Calu3 (cell line): ENCODE data around the gene PTPRE. TPM values are rescaled to one million over a fixed set of nuclear protein-coding genes. Genes with fewer than 3 reads are reported as not detected.

Source experiments
- BruUV-seq: library from RNA; stranded (reverse); fragments of 400-500 nt; replicated peaks from 2 replicates; lab custom pipeline; 2021; lab: Mats Ljungman, UMichigan
- CTCF ChIA-PET: fragments of 300-600 bp; sonication (Branson Sonifier 250); formaldehyde crosslinking; loops from one replicate; lab custom pipeline; 2022; ENCODE audit warnings: antibody characterized with exemption; lab: Charles Lee
- DNase-seq: peaks from one replicate; pipeline ENCODE4 v3.0.0; 2022
- H3K27ac Mint-ChIP-seq: one replicate; pipeline ENCODE4 v1.8.0; 2022; ENCODE audit warnings: mixed read lengths; ENCODE audit not compliant: unreplicated experiment
- H3K27me3 Mint-ChIP-seq: one replicate; pipeline ENCODE4 v1.8.0; 2022; ENCODE audit warnings: mixed read lengths; ENCODE audit not compliant: unreplicated experiment
- H3K36me3 Mint-ChIP-seq: one replicate; pipeline ENCODE4 v1.8.0; 2022; ENCODE audit warnings: mild to moderate bottlenecking, moderate library complexity, mixed read lengths; ENCODE audit not compliant: insufficient read depth, unreplicated experiment
- H3K4me1 Mint-ChIP-seq: one replicate; pipeline ENCODE4 v1.8.0; 2022; ENCODE audit warnings: mild to moderate bottlenecking, low read depth, mixed read lengths; ENCODE audit not compliant: unreplicated experiment
- H3K4me3 Mint-ChIP-seq: one replicate; pipeline ENCODE4 v1.8.0; 2022; ENCODE audit warnings: mild to moderate bottlenecking, low read depth, moderate library complexity, mixed read lengths; ENCODE audit not compliant: unreplicated experiment
- H3K9me3 Mint-ChIP-seq: one replicate; pipeline ENCODE4 v1.8.0; 2022; ENCODE audit warnings: low read depth, mixed read lengths; ENCODE audit not compliant: unreplicated experiment
- intact Hi-C: fragments of 100-400 bp; cut with micrococcal nuclease; formaldehyde crosslinking; loops from one replicate; pipeline ENCODE4 v1.10.0; 2022; ENCODE audit not compliant: unreplicated experiment
- total RNA-seq: library from RNA; stranded (reverse); gene quantifications from 2 replicates; pipeline ENCODE4 v1.2.3, GENCODE V29; 2022
- TF ChIP-seq, protein P1 (sequence below): fragments of 200-600 bp; IDR thresholded peaks from one replicate; pipeline ENCODE4 v1.8.0; 2022; ENCODE audit warnings: antibody characterized with exemption; ENCODE audit not compliant: unreplicated experiment

The PTPRE gene
- total RNA-seq, 1 experiment from 2014 or later, result 7.6 TPM

DNA sequence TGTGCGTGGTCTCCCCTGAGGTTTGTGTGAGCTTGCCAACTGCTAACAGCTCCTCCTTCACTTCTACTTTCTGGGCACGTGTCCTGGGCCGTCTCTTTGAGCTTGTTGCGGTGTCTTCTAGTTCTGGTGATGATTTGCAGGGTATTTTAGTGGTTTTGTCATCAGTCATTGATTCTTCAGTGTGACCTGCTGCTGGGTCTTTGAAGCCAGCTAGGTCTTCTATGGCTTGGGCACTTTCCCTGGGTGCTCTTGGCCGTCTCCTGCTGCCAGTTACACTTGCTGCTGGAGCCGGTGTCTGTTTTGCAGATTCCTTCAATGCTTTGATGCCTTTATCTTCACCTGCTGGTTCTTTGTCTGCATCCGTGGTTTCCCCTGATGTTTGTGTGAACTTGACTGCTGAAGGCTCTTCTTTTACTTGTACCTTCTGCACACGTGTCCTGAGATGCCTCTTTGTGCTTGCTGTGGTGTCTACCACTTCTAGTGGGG, 196.4 kb downstream of the PTPRE start:
- TF ChIP-seq, protein P1, sequence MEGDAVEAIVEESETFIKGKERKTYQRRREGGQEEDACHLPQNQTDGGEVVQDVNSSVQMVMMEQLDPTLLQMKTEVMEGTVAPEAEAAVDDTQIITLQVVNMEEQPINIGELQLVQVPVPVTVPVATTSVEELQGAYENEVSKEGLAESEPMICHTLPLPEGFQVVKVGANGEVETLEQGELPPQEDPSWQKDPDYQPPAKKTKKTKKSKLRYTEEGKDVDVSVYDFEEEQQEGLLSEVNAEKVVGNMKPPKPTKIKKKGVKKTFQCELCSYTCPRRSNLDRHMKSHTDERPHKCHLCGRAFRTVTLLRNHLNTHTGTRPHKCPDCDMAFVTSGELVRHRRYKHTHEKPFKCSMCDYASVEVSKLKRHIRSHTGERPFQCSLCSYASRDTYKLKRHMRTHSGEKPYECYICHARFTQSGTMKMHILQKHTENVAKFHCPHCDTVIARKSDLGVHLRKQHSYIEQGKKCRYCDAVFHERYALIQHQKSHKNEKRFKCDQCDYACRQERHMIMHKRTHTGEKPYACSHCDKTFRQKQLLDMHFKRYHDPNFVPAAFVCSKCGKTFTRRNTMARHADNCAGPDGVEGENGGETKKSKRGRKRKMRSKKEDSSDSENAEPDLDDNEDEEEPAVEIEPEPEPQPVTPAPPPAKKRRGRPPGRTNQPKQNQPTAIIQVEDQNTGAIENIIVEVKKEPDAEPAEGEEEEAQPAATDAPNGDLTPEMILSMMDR, result no peak
- DNase-seq, result no peak
- Mint-ChIP-seq H3K27ac (no peak overlapping the region), H3K4me3 (no peak overlapping the region), H3K9me3 (no peaks in the 10 kb centered on the region), H3K27me3 (no peaks in the 10 kb centered on the region), H3K4me1 (no peaks in the 10 kb centered on the region), H3K36me3 (peaks cover 16% of the 10 kb centered on the region)
- BruUV-seq, result no TSS peak
- CTCF ChIA-PET, result no interaction called here
- intact Hi-C loops, result no loop called here

DNA sequence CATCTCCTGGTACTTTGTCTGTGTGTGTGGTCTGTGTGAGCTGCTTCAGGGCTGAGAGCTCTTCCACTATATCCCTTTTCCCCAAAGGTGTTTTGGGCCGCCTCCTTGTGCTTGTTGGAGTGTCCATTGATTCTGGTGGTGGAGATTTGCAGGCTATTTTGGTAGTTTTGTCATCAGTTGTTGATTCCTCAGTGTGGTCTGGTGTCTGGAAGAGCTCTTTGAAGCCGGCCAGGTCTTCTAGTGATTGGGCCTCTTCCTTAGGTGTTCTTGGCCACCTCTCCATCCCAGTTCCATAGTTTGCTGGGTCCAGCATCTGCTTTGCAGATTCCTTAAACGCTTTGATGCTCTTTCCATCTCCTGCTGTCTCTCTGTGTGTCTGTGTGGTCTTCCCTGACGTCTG, 198.5 kb downstream of the PTPRE start:
- TF ChIP-seq, protein P1, result no peak
- CTCF ChIA-PET, result no interaction called here
- Mint-ChIP-seq H3K4me1 (no peaks in the 10 kb centered on the region), H3K4me3 (no peak overlapping the region), H3K27ac (no peak overlapping the region), H3K27me3 (no peaks in the 10 kb centered on the region), H3K9me3 (no peaks in the 10 kb centered on the region), H3K36me3 (peaks cover 10% of the 10 kb centered on the region)
- intact Hi-C loops, result no loop called here
- no TSS peak for BruUV-seq
- DNase-seq, result no peak

DNA sequence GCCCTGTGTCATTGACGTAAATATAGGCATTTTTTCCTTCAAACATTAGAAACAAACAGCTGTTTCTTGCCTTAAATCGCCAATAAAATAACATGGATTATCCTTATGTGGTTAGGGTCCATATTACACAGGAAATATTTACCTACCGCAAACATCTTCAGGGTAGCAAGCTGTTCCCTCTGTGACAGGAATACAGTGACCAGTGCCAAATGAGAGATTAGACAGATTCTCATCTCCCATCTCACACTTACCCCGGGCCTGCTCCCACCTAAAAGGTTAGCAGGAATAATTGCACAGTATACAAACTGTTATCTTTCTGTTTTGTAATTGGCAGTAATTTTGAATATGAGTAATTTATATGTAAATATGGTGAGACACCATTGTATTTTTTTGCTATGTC, 202.8 kb downstream of the PTPRE start:
- peaks cover 2% of the 10 kb centered on the region for H3K36me3 Mint-ChIP-seq
- no peak overlapping the region for H3K27ac Mint-ChIP-seq
- BruUV-seq, result no TSS peak
- CTCF ChIA-PET, result no interaction called here
- H3K27me3 Mint-ChIP-seq, result no peaks in the 10 kb centered on the region
- TF ChIP-seq, protein P1, result no peak
- no peaks in the 10 kb centered on the region for H3K9me3 Mint-ChIP-seq
- intact Hi-C loops, result no loop called here
- DNase-seq, result no peak
- H3K4me1 Mint-ChIP-seq, result no peaks in the 10 kb centered on the region
- no peak overlapping the region for H3K4me3 Mint-ChIP-seq

DNA sequence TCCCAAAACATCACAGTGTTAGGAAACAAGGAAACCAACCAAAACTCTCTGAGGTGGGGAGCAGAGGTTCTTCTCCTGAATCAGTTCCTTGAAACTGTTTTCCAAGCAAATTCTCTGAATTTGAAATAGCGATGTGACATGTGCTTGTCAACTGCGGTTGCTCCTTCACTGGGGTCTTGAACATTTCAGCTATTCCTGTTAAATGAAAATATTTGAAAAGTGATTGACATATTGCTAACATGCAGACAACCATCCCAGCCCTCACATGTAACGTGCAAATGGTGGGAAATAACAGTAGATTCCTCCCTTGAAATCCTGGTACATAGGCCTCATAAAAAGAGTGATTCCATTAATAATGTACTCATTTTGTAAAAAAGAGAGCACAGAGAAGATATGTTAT, 203.4 kb downstream of the PTPRE start:
- no TSS peak for BruUV-seq
- H3K36me3 Mint-ChIP-seq, result no peaks in the 10 kb centered on the region
- no peaks in the 10 kb centered on the region for H3K4me1 Mint-ChIP-seq
- intact Hi-C loops, result no loop called here
- no peak overlapping the region for H3K27ac Mint-ChIP-seq
- H3K9me3 Mint-ChIP-seq, result no peaks in the 10 kb centered on the region
- no peak overlapping the region for H3K4me3 Mint-ChIP-seq
- H3K27me3 Mint-ChIP-seq, result no peaks in the 10 kb centered on the region
- DNase-seq, result no peak
- CTCF ChIA-PET, result no interaction called here
- TF ChIP-seq, protein P1, result no peak
